Neutrophil (primary cell): ENCODE data around the gene PDCD1.

Source experiments
- H3K27ac ChIP-seq: fragments of 200-600 bp; sonication (generic); 2 replicates; pipeline ENCODE4 v1.5.1; 2016; ENCODE audit warnings: mild to moderate bottlenecking, moderate library complexity
- H3K27me3 ChIP-seq: fragments of 200-600 bp; sonication (generic); 2 replicates; pipeline ENCODE4 v1.6.0; 2016; ENCODE audit warnings: mild to moderate bottlenecking
- H3K36me3 ChIP-seq: fragments of 200-600 bp; sonication (generic); 2 replicates; pipeline ENCODE4 v1.5.1; 2017
- H3K4me1 ChIP-seq, 2 experiments: fragments of 200-600 bp in 1 of 2; sonication (generic) in 1 of 2; 1 replicate in 1 of 2; 2 replicates in 1 of 2; pipeline versions ENCODE4 v1.5.1 to v1.6.1; 2013 to 2016; ENCODE audit warnings: low read depth in 1 of 2, low read length in 1 of 2, mild to moderate bottlenecking in 1 of 2, moderate library complexity in 1 of 2; ENCODE audit not compliant: control insufficient read depth in 1 of 2, insufficient read depth in 1 of 2
- H3K4me3 ChIP-seq, 2 experiments: fragments of 200-600 bp in 1 of 2; sonication (generic) in 1 of 2; 1 replicate in 1 of 2; 2 replicates in 1 of 2; pipeline ENCODE4 v1.5.1; 2013 to 2016; ENCODE audit warnings: low read depth in 1 of 2, low read length in 1 of 2, mild to moderate bottlenecking in 1 of 2, moderate library complexity in 1 of 2
- H3K9me3 ChIP-seq: fragments of 200-600 bp; sonication (generic); 2 replicates; pipeline ENCODE4 v1.5.1; 2016
- TF ChIP-seq, protein P1 (sequence below): fragments of 200-600 bp; sonication (generic); IDR thresholded peaks from 2 replicates; pipeline ENCODE4 v1.5.1; 2016; ENCODE audit warnings: antibody characterized with exemption

The PDCD1 gene

DNA sequence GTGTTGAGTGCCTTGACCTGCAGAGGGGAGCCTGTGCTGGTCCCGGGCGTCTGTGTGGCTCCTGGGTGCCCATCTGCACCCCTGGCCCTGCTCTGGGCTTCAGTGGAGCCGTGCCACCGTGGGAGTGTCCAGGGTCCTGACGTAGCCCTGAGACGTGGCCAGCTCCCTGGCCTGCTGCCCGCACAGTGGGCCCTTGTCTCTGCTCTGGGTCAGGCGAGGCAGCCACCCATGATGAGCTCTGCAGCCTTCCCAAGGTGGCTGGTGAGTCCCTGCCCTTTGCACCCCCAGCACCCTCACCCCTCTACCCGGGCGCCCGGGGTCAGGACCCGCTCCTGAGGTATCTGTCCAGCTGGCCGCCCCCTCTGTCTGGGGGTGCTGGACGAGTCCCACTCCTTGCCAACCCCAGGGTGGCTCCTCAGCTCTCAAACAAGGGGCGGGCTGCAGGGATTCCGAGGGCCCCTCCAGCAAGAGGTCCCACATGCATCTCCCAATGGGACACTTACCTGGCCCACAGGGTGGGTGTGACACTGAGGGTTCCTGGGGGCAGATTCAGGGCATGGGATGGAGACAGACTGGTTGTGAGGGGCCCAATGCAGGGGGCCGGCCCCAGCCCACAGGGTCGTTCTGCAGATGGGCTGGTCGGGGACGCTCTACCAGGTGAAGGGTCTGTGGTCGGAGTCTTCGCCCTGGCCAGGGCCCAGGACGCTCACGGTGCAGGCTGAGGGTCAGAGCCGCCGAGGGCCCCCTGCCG is 47.3 kb downstream of the PDCD1 start:
- Histone ChIP-seq H3K36me3 (no peaks in the 10 kb centered on the region), H3K27me3 (peaks cover 8% of the 10 kb centered on the region), H3K4me1 (no peaks in the 10 kb centered on the region), H3K9me3 (no peaks in the 10 kb centered on the region), H3K4me3 (no peak overlapping the region), H3K27ac (no peak overlapping the region)
- TF ChIP-seq, protein P1, sequence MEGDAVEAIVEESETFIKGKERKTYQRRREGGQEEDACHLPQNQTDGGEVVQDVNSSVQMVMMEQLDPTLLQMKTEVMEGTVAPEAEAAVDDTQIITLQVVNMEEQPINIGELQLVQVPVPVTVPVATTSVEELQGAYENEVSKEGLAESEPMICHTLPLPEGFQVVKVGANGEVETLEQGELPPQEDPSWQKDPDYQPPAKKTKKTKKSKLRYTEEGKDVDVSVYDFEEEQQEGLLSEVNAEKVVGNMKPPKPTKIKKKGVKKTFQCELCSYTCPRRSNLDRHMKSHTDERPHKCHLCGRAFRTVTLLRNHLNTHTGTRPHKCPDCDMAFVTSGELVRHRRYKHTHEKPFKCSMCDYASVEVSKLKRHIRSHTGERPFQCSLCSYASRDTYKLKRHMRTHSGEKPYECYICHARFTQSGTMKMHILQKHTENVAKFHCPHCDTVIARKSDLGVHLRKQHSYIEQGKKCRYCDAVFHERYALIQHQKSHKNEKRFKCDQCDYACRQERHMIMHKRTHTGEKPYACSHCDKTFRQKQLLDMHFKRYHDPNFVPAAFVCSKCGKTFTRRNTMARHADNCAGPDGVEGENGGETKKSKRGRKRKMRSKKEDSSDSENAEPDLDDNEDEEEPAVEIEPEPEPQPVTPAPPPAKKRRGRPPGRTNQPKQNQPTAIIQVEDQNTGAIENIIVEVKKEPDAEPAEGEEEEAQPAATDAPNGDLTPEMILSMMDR: no peak

DNA sequence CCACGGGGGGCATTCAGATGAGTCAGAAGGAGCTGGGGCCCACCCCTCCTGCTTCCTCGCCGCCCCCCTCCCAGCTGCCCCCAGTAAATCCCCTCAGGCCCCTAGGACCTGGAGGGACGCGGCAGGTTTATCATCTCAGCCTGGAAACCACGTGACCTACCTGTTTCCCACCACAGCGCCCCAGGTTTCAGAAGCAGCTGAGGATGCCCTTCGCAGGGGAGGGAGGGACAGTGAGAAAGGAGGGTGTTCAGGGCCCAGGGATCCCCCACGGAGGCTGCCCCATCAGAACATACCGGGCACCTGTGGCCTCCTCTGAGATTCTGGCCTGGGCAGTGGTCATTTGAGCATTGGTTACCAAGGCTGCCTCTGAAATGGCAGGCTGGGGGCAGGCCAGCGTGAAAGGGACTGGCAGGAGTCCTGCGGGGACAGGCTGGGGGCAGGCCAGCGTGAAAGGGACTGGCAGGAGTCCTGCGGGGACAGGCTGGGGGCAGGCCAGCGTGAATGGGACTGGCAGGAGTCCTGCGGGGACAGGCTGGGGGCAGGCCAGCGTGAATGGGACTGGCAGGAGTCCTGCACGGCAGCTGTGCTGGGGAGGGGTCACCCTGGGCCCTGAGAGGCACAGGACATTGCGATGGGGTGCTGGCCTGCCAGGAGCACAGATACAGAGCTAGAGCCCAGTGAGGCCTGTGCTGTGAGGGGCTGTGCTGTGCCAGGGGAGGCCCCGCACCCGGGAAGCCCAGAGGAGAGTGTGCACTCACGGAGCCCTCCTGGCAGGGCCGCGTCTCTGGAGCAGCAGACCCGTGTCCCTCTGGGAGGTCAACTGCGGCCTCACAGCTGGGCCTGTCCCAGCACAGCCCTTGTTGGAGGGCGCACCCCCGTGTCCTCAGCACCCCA is 48.1 kb downstream of the PDCD1 start:
- H3K4me1 ChIP-seq: no peaks in the 10 kb centered on the region

DNA sequence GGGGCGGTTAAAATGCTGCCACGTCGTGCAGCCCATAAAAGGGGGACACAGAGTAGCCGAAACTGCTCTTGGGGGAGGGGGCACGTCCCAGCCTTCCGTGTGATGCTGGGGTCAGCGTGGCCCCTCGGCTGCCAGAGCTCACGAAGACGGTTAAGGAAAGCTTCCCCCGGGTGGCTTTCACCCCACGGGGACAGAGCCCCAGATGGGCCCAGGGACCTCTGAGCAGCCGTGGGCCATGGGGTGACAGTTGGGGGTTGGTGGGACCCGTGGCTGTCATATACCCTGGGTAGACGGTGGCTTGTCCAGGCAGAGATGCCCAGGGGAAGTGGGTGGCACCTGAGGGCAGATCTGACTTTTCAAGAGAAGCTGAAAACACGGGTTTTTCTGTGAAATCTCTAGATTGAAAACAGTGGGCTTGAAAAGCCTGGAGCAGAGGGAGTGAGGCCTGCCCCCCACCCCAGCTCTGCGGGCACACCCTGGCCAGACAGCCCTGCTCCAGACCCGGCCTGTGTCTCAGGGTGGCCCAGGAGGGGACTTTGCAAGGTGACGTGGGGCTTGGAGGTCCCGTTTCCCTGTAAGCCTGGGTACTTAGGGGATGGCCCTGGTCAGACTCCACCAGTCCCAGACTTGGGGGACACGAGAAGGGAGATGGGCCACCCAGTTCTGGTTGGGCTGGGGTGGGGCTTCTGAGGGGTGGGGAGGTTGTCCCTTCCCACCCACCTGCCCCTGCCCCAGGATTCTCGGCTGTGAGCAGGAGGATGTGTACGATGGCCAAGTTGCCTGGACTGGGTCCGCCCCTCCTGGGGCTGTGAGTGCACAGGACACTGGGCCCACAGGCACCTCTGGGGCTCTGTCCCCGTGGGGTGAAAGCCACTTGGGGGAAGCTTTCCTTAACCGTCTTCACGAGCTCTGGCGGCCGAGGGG is 49.0 kb downstream of the PDCD1 start:
- H3K9me3 ChIP-seq: no peaks in the 10 kb centered on the region
- peaks cover 5% of the 10 kb centered on the region for H3K27me3 ChIP-seq
- H3K27ac ChIP-seq: no peak overlapping the region
- no peak overlapping the region for H3K4me3 ChIP-seq
- H3K4me1 ChIP-seq: peaks cover 0 to 3% of the 10 kb centered on the region in 2 experiments
- no peaks in the 10 kb centered on the region for H3K36me3 ChIP-seq
- TF ChIP-seq, protein P1: no peak

More for the DNA sequence above, 48.1 kb downstream of the PDCD1 start:
- TF ChIP-seq, protein P1: no peak
- Histone ChIP-seq H3K27me3 (no peaks in the 10 kb centered on the region), H3K4me3 (no peak overlapping the region), H3K27ac (no peak overlapping the region), H3K36me3 (no peaks in the 10 kb centered on the region), H3K9me3 (no peaks in the 10 kb centered on the region)

DNA sequence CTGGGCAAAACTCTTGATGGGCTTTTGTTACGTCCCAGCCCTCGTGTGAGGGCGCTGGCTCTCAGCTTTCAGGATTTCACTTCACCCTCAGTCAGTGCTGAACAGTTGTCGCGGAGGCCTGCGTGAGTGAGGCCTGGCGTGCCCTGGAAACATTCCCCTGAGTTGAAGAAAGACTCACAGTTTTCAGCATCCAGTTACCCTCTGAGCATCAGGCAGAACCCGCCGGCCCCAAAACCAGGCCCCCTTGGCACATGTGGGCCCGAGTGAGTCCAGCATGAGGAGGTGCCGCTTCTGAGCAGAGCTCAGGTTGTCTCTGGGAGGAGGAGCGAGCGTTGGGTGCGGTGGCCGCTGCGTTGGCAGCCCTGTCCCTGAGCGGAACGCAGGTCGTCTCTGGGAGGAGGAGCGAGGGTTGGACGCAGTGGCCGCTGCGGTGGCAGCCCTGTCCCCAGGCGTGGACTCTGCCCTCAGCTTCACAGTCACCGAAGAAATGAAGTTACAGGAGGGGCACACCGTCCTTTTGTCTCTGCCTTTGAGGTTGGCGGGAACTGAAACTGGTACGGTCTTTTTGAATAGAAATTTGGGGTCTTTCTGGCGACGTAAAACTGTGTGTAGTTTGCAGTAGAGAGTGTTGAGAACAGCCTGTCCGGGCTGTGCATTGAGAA is 49.8 kb downstream of the PDCD1 start, which contains the start of gene NEU4:
Gene NEU4, plus strand, starts transcription at position 473 of the 662 bp plus-strand sequence. CDS start 5,292 bp downstream, outside the sequence.
- H3K27ac ChIP-seq: no peak within 1 kb of the TSS
- H3K9me3 ChIP-seq: no peaks in the 10 kb centered on the region
- peaks cover 0 to 3% of the 10 kb centered on the region in 2 experiments for H3K4me1 ChIP-seq
- peaks cover 13% of the 10 kb centered on the region for H3K27me3 ChIP-seq
- no peaks in the 10 kb centered on the region for H3K36me3 ChIP-seq
- TF ChIP-seq, protein P1: no peak
- H3K4me3 ChIP-seq: no peak within 1 kb of the TSS
